Measurements from ENCODE around the gene MXD4. TPM values are rescaled to one million over a fixed set of nuclear protein-coding genes. Genes with fewer than 3 reads are reported as not detected.

Gene MXD4
- total and polyA plus RNA-seq, 2 donors (not counting 1 experiment from before 2014, with no cell fraction given): 67.3 to 75.3 TPM

DNA sequence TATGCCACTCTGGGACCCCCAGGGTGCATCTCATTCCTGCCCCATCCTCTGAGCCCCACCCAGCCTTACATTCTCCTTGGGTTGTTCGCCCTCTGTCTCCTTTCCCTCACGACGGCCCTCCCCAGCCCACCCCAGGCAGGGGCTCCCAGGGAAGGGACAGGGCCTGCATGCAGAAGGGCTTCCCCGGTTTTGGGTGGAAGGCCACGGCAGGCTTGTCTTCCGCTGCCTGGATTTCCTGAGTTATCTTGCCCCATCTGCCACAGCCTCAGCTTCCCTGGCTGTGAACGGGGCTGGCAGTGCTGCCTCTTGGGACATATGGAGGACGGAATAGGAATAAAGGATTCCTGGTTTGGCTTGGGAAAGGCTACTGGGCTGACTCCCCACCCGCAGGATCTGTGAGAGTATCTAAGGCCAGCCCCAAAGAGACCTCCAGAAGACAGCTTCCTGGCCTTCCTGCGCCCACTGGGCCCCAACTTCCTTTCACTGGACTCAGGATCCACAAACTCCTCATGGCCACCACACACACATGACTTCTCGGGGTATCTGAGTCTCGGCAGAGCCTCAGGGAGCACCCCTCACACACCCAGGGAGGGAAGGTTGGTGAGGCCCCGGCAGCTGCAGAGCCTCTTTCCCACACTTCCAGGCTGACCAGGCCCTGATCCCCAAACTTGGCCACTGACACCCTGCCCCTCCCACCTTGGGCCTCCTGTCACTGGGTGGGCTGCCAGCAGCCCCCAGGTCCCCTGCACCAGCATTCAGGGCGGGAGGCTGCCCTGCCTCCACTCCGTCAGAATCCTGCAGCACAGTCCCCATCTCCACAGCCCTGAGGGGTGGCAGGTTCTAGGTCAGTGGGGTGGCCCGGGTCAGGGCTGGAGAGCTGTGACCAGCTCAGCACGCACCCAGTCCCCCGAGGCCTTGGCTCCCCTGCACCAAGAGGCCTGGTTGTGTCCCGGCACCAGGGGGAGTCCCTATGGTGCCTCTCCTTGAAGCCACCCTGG, 3.5 kb upstream of the MXD4 start:
- ATAC-seq (ENCODE audit: low read depth) (no peak), DNase-seq (no peak)
- no peak overlapping the region for H3K27ac Mint-ChIP-seq
- TF ChIP-seq, protein P1, sequence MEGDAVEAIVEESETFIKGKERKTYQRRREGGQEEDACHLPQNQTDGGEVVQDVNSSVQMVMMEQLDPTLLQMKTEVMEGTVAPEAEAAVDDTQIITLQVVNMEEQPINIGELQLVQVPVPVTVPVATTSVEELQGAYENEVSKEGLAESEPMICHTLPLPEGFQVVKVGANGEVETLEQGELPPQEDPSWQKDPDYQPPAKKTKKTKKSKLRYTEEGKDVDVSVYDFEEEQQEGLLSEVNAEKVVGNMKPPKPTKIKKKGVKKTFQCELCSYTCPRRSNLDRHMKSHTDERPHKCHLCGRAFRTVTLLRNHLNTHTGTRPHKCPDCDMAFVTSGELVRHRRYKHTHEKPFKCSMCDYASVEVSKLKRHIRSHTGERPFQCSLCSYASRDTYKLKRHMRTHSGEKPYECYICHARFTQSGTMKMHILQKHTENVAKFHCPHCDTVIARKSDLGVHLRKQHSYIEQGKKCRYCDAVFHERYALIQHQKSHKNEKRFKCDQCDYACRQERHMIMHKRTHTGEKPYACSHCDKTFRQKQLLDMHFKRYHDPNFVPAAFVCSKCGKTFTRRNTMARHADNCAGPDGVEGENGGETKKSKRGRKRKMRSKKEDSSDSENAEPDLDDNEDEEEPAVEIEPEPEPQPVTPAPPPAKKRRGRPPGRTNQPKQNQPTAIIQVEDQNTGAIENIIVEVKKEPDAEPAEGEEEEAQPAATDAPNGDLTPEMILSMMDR (IDR thresholded peaks at IDR 0.05): no peak
- TF ChIP-seq EZH2 (IDR thresholded peaks at IDR 0.05; ENCODE audit: borderline replicate concordance, insufficient read depth, low read depth, low read length, poor library complexity, severe bottlenecking): no peak
- no peak overlapping the region for H3K4me3 Mint-ChIP-seq
- peaks cover 5% of the 10 kb centered on the region for H3K4me1 Mint-ChIP-seq
- Histone ChIP-seq H4K20me1 (ENCODE audit: control insufficient read depth, insufficient read depth, low read length, poor library complexity, severe bottlenecking) (peaks cover 8% of the 10 kb centered on the region), H3K36me3 (replicated peaks in 1 of 2; ENCODE audit: control extremely low read depth in 1 of 2, control insufficient read depth in 1 of 2, extremely low read depth in 1 of 2, insufficient read depth in 2 of 2, low read length in 1 of 2) (no peaks in the 10 kb centered on the region), H3K9me3 (ENCODE audit: control extremely low read depth in 1 of 3, control insufficient read depth in 2 of 3, insufficient read depth in 1 of 3, low read length in 2 of 3) (no peaks in the 10 kb centered on the region), H3K4me3 (ENCODE audit: control extremely low read depth in 1 of 5, extremely low read depth in 1 of 5, insufficient read depth in 1 of 5, low read depth in 2 of 5, low read length in 4 of 5) (no peak overlapping the region), H3K9ac (ENCODE audit: low read length) (no peak overlapping the region), H3K4me1 (ENCODE audit: control insufficient read depth in 2 of 2, insufficient read depth in 2 of 2, low read length in 2 of 2) (peaks cover 15 to 26% of the 10 kb centered on the region in 2 donors), H3K4me2 (replicated peaks; ENCODE audit: low read depth, low read length, poor library complexity, severe bottlenecking) (no peak overlapping the region), H2AFZ (ENCODE audit: insufficient read depth, low read depth, low read length, poor library complexity, severe bottlenecking) (no peak overlapping the region), H3K27ac (ENCODE audit: low read length in 2 of 2) (no peak overlapping the region), H3K79me2 (ENCODE audit: control insufficient read depth, insufficient read depth, low read length) (peaks cover 13% of the 10 kb centered on the region), H3K27me3 (replicated peaks in 1 of 4; ENCODE audit: control extremely low read depth in 1 of 4, control insufficient read depth in 3 of 4, insufficient read depth in 4 of 4, low read length in 3 of 4) (no peaks in the 10 kb centered on the region)
- ChIA-PET CTCF (interaction anchor here (0.6 kb wide), 1 partner anchor 291 kb away, joined by 3 read pairs; no protein-coding TSS in a partner anchor), POLR2A (interaction anchor here (0.6 to 0.8 kb wide), 2 partner anchors 40 to 339 kb away, joined by 3 to 5 read pairs; no protein-coding TSS in a partner anchor)
- intact Hi-C loops (cut with micrococcal nuclease): loop anchor here (10.0 kb wide), 1 partner anchor 429 kb away; no protein-coding TSS in a partner anchor
- no peaks in the 10 kb centered on the region for H3K9me3 Mint-ChIP-seq (ENCODE audit: insufficient read depth)
- WGBS (ENCODE audit: insufficient coverage): 96% methylated on average over 14 of the region's 19 CpGs
- no peaks in the 10 kb centered on the region for H3K27me3 Mint-ChIP-seq

Measured in B cell (primary cell).